Ramos (cell line): ENCODE measurements around the gene RAVER2.

Source experiments
- in situ Hi-C: fragments of 300-500 bp; cut with MboI; formaldehyde crosslinking; loops from one replicate; pipeline ENCODE4 v1.14.3; 2022; ENCODE audit warnings: low sequenced_read_pairs; ENCODE audit not compliant: unreplicated experiment

Gene RAVER2

GRCh38 chr1:64867266-64867665 is 122.4 kb downstream of the RAVER2 start:
- in situ Hi-C loops, result loop anchor here (10.0 kb wide), 1 partner anchor 168 kb away; no protein-coding TSS in a partner anchor

GRCh38 chr1:64871256-64871655 is 126.4 kb downstream of the RAVER2 start:
- in situ Hi-C loops, result no loop called here

GRCh38 chr1:64872067-64872466 is 127.2 kb downstream of the RAVER2 start:
- in situ Hi-C loops, result no loop called here

GRCh38 chr1:64873576-64873975 is 128.7 kb downstream of the RAVER2 start:
- in situ Hi-C loops, result no loop called here

GRCh38 chr1:64874666-64875065 is 129.8 kb downstream of the RAVER2 start:
- in situ Hi-C loops, result no loop called here

GRCh38 chr1:64875101-64875500 is 130.2 kb downstream of the RAVER2 start:
- in situ Hi-C loops, result no loop called here

- in situ Hi-C loops, result no loop called here
These were observed 130.7 kb downstream of the RAVER2 start for GRCh38 chr1:64875606-64876005.

- in situ Hi-C loops, result no loop called here
These were observed 132.3 kb downstream of the RAVER2 start for GRCh38 chr1:64877151-64877550.

- in situ Hi-C loops, result no loop called here
These were observed 132.7 kb downstream of the RAVER2 start for GRCh38 chr1:64877598-64877997.

- in situ Hi-C loops, result no loop called here
These were observed 133.2 kb downstream of the RAVER2 start for GRCh38 chr1:64878090-64878489.

GRCh38 chr1:64878931-64879611 is 134.2 kb downstream of the RAVER2 start:
- in situ Hi-C loops, result no loop called here

GRCh38 chr1:64880449-64880848 is 135.6 kb downstream of the RAVER2 start:
- in situ Hi-C loops, result no loop called here

GRCh38 chr1:64881281-64881680 is 136.4 kb downstream of the RAVER2 start:
- in situ Hi-C loops, result no loop called here
